NCI-H748 (cell line): ENCODE measurements around the gene PRKAG1.

Experiments
- DNase-seq: peaks from one replicate; lab custom pipeline; 2025; ENCODE audit not compliant: unreplicated experiment; lab: John Stamatoyannopoulos, UW

The PRKAG1 gene

DNA sequence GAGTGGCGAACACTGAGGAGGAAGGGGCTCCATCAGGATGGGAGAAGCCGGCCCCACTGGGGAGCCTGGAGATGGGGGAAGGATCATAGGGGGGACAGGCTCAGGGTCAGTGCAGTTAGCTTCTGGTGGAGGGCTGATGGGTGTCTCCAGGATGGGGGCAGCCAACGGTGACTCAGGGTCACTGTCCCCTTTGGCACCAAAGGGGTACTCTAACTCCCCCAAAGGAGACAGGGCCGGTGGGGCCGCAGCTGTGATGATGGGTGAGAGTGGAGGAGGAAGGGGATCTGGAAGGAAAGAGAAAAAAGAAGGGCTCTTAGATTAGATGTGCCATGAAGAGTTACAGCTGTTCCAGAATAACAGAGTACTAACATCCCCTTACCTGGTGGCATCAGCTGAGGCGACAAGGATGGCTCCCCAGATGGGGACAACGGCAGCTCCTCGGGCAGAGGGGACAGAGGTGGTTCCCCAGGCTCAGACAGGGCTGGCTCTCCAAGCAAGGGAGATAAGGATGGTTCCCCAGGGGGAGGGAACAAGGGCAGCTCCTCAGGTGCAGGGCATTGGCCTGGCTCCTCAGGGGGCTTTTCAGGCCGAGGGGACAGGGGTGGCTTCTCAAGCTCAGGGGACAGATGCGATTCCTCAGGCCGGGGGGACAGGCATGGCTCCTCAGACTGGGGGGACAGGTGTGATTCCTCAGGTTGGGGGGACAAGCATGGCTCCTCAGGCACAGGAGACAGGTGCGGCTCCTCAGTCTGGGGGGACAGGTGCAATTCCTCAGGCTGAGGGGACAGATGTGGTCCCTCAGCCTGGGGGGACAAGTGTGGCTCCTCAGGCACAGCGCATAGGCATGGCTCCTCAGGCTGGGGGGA, 32.2 kb upstream of the PRKAG1 start:
- DNase-seq, result no peak

DNA sequence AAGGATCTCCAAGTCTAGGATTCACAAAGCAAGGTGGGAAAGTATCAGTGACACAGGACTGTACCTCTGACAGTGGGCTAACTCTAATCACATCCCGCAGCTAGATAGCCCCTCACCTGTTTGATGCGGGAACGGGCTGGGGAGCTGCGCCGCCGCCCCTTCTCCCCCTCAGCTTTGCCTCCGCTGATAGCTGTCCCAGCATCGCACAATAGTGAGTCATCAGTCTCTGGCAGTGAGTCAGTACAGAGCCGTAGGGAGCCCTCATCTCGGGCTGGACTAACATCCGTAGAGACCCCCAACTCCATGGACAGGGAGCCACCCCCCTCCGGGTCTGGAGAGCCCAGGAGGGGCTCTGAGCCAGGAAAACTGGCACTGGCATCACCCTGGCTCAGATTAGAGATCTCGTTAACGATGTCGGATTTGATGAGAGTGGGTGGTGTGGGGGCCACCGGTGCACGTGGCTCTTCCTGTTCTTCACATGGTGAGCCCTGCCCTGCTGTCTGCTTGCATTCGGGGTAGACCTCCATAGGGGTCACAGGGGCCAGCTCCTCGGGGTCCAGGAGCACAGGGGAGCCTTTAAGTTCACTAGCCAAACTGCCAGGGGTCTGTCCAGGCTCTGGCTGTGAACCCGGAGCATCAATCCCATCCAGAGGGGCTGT, 31.1 kb upstream of the PRKAG1 start:
- DNase-seq, result no peak

DNA sequence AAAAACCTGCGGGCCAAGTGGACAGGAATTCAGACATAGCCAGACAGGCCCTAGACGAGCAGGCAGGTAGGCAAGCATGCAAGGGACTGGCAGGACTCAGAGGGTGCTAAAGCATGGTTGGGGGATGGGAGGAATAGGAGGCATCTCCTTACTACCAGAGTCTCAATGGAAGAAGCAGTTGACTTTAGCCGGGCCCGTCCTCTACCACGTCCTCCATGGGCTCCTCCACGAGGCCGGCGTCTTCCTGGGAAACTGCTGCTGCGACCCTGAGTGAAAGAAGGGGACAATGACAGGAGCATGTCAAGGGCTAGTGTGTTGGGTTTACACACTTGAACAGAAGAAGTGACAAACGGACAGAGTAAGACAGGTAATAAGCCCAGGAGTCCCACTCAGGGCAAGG, 30.4 kb upstream of the PRKAG1 start:
- DNase-seq, result no peak

DNA sequence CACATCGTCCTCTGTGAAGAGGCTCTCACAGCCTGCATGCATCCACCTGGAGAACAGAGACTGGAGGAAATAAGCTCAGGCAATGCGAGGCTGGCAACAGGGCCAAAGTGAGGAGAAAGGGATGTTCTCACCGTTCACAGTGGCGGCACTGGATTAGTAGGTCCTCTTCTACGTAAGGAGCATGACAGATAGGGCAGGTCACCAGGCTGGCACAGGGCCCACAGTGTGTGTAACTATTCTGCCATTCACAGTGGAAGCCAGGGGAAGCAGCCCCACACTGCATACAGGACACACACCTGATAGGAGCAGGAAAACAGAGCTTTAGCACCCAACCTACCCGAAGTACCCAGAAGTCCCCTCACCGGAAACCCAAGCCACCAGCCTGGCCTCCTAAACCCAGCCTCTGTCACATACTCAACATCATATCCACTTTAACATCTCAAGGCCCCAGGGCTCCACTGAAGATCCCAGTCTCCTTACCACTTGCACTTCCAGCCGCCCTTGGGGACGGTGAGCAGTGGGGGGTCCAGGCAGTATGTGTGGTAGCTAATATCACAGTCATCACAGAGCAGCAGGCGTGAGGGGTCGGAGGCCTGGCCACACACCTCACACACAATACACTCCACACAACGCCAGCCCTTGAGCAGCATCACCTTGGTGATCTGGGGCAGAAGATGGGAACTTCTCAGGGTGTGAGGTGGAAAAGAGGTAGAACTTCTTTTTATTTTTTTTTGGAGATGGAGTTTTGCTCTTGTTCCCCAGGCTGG, 27.7 kb upstream of the PRKAG1 start:
- no peak for DNase-seq

DNA sequence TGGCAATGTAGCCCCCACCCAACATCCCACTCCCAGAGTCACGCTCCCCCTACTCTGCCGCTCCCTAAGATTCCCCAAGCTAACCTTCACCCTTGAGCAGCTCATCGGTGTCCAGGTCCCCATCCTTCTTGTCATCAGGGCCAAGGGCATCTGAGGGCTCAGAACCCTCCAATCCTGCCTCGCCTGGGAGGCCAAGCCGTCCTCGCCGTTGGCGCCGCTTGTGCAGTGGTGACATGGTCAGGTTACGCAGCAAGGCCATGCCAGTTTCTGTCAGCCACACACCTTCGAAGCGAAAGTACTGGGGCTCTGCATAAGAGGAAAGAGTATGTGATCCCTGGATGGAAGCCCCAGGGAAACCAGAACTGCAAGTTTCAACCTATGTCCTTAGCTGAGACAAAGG, 26.1 kb upstream of the PRKAG1 start:
- DNase-seq, result no peak

DNA sequence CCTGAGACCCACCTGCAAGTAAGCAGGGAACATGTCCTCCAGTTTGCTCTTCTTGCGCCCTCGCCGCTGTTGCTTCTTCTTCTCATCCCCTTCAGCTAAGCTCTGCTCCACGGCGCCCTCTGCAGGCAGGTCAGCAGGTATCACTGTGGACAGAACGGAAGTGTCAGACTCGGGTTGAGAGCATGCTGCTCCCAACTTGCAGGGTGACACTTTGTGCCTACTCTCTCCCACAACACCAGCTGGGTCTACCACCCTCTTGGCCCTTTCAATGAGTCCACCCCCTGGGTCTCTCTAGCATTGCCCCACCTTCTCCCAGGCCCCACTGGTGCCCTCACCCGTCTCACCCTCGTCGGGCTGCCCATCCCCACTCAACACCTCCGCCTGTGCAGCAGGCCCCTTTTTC, 25.3 kb upstream of the PRKAG1 start:
- DNase-seq, result peak; percentile 49

DNA sequence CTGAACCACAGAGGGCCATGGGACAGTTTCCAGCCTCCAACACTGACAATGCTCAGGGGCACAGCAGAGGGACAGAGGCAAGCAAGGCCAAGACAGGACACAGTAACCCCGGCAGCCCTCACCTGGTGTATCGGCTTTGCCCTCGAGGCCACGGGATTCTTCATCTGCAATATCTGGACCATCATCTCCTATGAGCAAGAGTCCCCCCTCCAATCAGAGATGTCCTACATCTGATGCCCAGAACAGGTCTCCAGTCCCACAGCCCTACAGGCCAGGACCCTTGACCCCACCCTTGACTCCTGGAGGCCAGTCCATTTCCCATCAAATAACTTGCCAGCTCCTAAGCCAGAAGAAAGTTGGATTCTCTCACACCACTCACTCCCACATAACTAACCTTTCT, 24.7 kb upstream of the PRKAG1 start:
- no peak for DNase-seq

DNA sequence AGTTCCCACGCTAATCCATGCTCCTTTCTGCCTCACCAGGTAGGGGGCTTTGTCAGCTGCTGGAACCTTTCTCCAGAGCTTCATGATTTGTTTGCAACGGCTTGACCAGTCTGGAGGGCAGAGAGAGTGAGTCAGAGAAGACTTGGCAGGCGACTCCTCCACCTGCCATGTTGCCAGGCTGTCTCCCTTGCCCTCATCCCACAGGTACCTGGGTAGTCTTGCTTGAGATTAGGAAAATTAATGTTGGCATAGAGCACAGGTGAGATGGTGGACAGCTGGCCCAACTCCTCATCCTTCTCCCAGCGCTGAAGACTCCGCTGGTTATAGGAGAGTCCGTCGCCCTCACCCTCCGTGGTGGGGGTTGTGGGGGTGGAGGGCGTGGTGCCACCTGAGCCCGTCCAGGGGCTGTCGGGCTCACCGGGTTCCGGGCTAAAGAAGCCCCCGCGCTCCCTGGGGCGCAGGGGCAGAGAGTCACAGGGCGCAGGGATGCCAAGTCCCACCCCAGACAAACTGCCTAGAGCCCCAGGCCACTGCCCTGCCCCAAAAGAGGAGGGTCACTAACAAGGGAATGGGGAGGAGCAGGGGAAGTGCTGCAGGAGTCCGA, 23.4 kb upstream of the PRKAG1 start:
- no peak for DNase-seq

DNA sequence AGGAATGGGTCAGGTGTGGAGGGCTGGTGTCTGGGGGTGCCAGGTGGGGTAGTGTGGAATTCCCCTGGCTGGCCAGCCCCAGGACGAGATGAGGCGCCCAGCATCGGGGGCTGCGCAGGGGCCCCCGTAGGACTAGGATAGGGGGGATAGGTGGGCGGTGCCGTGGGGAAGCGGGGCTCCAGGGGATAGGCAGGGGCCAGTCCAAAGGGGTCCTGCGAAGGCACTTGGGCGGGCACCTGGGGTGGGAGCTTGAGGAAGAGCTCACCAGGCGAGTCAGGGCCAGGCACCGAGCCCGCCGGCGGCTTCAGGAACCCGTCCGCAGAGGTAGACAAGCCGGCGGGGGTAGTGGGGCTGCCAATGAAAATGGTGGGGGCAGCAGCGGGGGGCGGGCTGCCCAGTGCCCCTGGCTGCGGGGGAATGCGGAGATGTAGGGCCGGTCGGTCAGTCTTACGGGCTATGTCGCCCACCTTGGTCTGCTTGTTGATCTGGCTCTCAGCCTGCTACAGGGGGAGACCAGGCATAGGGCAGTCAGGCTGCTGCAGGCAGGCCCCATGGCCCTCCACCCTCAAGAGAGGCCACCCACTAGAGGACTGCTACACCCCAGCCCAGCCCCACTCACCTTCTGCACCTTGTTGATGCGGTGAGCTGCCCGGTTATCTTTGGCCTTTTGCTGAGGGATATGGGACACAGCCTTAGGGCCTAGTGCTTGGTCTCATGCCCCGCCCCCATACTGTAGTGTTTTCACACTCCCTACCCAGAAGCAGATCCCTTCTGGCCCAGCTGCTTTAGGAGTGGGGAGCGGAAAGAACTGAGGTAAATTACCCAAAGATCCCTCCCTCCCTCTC, 22.7 kb upstream of the PRKAG1 start:
- no peak for DNase-seq

DNA sequence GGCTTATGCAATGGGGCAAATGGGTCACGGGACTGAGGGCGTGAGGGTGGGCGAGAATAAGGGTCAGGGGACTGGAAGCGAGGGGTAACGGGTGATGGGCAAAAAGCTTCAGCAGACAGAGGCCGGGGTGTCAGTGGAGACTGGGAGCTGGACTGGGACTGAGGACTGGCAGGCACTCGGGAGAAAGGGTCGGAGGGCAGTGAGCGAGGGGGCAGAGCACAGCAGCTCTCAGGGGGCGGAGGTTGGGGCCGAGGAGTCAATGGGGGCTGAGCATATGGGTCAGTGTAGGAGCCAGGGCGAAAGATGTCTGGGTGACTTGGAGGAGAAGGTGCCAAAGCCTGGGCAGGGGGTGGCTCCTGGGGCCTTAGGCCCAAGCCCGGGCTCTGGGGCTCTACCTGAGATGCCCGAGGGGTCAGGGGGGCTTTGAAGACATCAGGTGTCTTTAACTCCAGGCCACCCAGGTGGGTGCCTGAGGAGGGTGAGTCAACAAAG, 21.8 kb upstream of the PRKAG1 start:
- no peak for DNase-seq

DNA sequence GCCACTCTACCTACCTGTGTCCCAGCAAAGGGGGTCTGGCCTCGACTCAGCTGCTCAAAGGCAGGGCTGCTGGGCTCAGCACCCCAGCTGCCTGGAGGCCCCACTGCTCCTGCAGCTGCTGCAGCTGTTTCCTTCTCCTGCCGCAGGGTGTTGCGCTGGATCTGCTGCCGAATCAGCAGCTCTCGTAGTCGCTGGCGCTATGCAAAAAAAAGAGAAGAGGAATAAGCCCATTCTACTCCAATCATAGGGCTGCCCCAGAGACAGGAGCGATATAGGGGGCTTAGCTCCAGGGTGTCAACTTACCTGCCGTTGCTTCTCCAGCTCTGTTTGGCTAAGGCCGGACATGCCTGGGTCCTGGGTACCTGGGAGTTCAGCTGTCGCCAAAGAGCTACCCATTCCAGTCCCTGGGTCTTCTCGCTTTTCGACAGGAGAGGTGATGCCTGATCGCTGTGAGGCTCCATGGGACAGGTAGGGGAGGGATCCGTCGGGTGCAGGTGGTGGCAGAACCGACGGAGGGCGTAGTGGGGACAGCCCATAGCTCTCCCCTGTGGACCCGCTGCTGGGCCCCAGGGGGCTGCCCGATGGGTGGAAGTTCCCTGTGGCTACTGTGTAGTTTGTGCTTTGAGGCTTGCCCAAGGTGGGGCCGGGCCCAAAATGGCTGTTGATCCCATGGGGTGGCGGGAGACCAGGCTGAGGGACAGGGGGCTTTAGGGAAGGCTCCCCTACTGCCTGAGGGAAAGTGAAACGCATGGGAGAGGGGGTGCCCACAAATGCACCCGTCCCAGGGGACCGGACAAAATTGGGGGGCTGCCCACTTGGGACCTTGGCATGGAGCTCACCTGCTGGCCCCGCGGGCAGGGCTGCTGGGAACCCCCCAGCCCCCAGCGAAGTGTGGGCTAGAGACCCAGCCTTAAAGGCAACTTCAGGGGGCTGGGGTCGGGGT, 21.1 kb upstream of the PRKAG1 start:
- no peak for DNase-seq

DNA sequence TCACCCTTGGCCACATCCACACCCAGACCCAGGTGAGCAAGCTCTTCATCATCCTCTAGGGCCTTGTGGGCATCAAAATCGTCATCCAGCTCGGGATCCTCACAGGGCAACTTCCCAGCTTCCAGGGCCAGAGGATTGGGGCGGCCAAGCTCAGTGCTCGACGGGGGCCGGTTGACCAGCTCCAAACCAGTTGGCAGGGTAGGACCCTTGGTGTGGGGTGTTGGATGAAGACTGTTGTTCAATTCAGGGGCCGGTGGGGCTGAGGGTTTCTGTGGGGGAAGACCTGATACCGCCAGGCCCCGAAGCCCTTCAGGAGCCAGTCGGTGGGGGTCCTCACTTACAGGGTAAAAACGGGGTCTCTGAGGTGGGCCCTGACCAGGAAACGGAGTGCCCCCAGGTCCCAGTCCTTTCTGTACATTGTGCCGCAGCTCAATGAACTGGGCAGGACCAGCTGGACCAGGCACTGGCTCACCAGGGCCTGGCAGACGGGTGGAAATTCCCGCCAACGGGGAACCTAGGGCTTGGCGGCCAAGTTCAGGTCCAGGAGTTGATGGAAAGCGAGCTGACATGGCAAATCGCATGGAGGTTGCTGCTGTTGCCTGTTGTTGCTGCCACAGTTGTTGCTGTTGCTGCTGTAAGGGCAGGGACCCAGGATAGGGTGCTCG, 19.8 kb upstream of the PRKAG1 start:
- DNase-seq, result no peak

DNA sequence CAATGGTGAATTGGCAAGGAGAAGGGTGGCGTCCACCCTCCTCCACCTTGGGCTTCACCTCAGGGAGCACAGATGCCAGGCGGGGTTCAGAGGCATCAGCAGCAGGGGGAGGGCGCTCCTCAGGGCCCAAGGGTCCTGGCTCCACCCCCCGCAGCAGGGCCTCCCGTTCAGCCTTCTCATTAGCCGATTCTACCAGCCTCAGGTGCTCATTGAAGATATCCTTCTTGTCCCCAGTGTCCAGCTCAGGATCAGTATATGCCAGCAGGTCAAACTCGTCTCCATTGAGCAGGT, 19.3 kb upstream of the PRKAG1 start:
- no peak for DNase-seq

DNA sequence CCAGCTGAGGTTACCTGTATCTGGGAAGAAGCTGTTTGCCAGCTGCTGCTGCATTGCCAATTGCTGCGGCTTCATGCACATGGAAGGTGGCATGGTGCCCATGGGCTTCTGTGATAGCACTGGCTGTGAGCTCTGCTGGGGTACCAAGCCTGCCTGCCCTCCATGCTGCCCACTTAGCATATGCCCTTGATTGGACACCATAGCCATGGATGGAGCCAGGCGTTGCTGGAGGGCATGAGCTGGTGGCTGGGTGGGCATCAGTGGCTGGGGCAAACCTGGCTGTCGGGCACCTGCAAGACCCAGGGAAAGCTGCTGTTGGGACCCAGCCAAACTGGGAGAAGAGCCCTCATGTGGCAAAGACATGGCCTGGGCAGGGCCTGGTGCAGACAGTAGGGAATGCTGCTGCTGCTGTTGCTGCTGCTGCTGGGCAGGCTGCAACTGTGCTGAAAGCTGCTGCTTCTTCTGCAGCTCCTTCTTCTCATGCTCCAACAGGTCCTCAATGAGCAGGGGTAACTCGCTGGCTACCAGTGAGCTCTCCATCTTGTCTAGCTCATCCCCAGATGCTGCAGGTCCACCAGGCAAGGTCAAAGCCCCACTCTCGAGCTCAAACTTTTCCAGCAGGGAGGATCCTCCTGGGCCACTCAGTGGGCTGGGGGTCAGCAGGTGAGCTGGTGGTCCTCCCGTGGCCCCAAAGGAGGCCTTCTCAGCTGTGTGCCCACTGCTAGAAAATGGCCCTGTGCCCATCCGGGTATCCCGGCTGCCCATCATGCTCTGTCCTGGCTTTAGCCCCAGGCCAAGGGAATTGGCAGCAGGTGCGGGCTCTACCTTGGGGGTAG, 18.8 kb upstream of the PRKAG1 start:
- DNase-seq, result no peak

DNA sequence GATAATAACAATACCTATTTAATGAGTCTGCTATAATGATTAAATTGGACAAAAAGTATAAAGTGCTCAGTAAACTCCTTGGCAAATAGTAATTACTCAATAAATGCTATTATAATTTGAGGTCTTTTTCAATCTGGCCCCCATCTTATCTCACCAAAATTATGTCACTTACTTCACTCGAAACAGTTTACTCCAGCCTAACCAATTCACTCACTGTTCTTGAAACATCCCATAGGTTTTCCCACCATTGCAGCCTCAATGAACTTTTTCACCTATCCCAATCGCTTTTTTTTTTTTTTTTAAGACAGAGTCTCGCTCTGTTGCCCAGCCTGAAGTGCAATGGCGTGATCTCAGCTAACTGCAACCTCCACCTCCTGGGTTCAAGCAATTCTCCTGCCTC, 17.5 kb upstream of the PRKAG1 start:
- no peak for DNase-seq

DNA sequence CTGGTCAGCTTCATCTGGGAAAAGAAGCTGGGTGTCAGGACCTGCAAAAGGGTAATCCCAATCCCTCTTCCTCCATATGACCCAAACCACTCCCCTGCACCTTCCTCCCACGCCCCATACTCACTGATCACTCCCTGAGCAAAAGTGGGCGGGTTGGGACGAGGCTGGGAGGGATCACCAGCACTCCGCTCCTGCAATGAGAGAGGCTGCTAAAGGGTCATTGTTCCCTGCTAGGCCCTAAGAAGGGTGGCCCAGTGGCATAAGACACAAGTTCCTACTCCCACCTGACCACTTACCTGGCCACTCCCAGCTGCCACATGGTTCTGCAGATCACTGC, 15.7 kb upstream of the PRKAG1 start:
- no peak for DNase-seq

DNA sequence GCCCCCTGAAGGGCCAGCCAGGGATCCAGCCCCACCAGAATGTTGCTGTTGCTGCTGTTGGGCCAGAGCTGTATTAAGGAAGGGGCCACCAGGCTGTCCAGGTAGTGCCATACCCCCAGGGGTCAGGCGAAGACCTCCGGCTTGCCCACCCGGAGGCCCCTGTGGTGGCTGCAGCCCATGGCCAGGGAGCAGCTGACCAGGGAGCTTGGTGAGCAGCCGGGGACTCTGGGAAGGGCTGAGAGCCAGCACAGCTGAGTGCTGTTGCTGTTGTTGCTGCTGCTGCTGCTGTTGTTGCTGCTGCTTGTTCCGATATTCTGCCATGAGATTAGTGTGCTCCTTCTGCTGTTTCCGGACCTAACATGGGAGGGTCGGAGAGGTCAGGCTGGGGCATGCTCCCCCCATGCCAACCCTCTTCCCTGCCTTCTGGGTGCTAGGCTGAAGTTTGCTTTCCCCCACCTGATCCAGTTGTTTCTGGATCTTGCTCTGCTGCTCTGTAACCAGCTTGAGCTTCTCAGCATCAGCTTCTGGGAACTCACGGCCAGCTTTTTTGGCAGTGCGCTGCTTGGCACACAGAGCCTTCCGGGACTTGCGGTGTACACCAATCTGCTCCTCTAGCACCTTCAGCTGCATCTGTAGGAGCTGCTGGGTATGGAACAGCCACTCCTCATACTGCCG, 15.2 kb upstream of the PRKAG1 start:
- no peak for DNase-seq
